Ascending aorta (tissue), 2 donors: Measurements from ENCODE around the gene LHX3. TPM values are rescaled to one million over a fixed set of nuclear protein-coding genes. Genes with fewer than 3 reads are reported as not detected.

ENCODE experiments used
- DNase-seq, 2 donors: peaks; one replicate each; pipeline ENCODE4 v3.0.0-alpha.2; 2019; ENCODE audit warnings: low spot score in 2 of 2
- H3K27ac ChIP-seq, 2 donors: fragments of 200-600 bp; sonication (generic); one replicate each; pipeline ENCODE4 v1.5.1; 2016 to 2017; ENCODE audit warnings: mild to moderate bottlenecking in 1 of 2
- H3K27me3 ChIP-seq: fragments of 200-600 bp; sonication (generic); one replicate; pipeline ENCODE4 v1.5.1; 2017
- H3K36me3 ChIP-seq, 2 donors: fragments of 200-600 bp; sonication (generic); one replicate each; pipeline ENCODE4 v1.5.1; 2016
- H3K4me1 ChIP-seq, 2 donors: fragments of 200-600 bp; sonication (generic); one replicate each; pipeline ENCODE4 v1.5.1; 2016 to 2017; ENCODE audit warnings: mild to moderate bottlenecking in 1 of 2
- H3K4me3 ChIP-seq, 2 donors: fragments of 200-600 bp; sonication (generic); one replicate each; pipeline ENCODE4 v1.5.1; 2016 to 2017; ENCODE audit warnings: mild to moderate bottlenecking in 1 of 2
- H3K9me3 ChIP-seq, 2 donors: fragments of 200-600 bp; sonication (generic); one replicate each; pipeline ENCODE4 v1.5.1; 2016
- intact Hi-C: fragments of 100-400 bp; cut with DNase I; formaldehyde crosslinking; loops from one replicate; pipeline ENCODE4 v1.15.1; 2023
- total RNA-seq: library from RNA; depleted of rRNA; stranded (reverse); fragments of >200 nt; gene quantifications from one replicate; pipeline ENCODE4 v1.1.0, GENCODE V29; 2016
- TF ChIP-seq, protein P1 (sequence below), 3 experiments: fragments of 200-600 bp in 2 of 3; fragments of 450-650 bp in 1 of 3; sonication (generic) in 2 of 3; IDR thresholded peaks; one replicate each; pipeline ENCODE4 v1.5.1; 2016 to 2019; ENCODE audit warnings: antibody characterized with exemption in 3 of 3, mild to moderate bottlenecking in 1 of 3, moderate library complexity in 1 of 3

LHX3 gene
- total RNA-seq, 1 donor from 2014 or later, result not detected

DNA sequence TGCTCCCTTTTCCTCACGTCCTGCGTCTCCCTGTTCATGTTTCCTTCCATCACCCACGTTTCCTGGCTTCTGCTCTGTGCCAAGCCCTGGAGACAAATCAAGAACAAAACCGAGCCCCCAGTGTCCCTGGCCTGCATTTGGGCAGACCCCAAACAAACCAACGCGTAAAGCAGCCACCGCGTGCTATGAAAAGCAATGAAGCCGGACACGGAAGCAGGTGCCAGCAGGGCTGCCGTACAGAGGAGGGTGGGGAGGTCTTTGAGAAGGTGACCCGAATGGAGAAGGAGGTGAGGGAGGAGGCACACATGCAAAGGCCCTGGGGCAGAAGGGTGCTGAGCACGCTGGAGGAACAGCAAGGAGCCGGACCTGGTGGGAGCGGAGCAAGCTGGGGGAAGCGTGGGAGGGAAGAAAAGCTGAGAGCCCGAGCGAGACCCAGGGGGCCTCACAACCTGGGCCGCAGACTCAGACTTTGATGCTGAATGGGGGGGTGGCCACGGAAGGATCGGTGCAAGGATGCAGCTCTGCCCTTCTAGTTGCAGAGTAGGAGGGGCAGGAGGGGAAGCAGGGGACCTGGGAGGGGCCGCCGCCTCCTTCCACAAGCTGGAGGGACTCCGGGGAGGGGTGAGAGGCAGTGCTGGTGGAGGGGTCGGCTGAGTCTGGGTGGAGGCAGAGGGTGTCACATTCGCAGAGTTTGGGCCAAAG, 42.1 kb upstream of the LHX3 start:
- Histone ChIP-seq H3K36me3 (no peaks in the 10 kb centered on the region), H3K27me3 (no peaks in the 10 kb centered on the region), H3K4me3 (no peak overlapping the region), H3K27ac (no peak overlapping the region), H3K4me1 (peaks cover 5 to 14% of the 10 kb centered on the region in 2 donors), H3K9me3 (no peaks in the 10 kb centered on the region)
- DNase-seq, result no peak
- TF ChIP-seq, protein P1, sequence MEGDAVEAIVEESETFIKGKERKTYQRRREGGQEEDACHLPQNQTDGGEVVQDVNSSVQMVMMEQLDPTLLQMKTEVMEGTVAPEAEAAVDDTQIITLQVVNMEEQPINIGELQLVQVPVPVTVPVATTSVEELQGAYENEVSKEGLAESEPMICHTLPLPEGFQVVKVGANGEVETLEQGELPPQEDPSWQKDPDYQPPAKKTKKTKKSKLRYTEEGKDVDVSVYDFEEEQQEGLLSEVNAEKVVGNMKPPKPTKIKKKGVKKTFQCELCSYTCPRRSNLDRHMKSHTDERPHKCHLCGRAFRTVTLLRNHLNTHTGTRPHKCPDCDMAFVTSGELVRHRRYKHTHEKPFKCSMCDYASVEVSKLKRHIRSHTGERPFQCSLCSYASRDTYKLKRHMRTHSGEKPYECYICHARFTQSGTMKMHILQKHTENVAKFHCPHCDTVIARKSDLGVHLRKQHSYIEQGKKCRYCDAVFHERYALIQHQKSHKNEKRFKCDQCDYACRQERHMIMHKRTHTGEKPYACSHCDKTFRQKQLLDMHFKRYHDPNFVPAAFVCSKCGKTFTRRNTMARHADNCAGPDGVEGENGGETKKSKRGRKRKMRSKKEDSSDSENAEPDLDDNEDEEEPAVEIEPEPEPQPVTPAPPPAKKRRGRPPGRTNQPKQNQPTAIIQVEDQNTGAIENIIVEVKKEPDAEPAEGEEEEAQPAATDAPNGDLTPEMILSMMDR (IDR thresholded peaks at IDR 0.05), result no peak
- intact Hi-C loops, result loop anchor here (2.0 kb wide), 1 partner anchor 128 kb away; the partner anchor contains the start of gene TMEM250

DNA sequence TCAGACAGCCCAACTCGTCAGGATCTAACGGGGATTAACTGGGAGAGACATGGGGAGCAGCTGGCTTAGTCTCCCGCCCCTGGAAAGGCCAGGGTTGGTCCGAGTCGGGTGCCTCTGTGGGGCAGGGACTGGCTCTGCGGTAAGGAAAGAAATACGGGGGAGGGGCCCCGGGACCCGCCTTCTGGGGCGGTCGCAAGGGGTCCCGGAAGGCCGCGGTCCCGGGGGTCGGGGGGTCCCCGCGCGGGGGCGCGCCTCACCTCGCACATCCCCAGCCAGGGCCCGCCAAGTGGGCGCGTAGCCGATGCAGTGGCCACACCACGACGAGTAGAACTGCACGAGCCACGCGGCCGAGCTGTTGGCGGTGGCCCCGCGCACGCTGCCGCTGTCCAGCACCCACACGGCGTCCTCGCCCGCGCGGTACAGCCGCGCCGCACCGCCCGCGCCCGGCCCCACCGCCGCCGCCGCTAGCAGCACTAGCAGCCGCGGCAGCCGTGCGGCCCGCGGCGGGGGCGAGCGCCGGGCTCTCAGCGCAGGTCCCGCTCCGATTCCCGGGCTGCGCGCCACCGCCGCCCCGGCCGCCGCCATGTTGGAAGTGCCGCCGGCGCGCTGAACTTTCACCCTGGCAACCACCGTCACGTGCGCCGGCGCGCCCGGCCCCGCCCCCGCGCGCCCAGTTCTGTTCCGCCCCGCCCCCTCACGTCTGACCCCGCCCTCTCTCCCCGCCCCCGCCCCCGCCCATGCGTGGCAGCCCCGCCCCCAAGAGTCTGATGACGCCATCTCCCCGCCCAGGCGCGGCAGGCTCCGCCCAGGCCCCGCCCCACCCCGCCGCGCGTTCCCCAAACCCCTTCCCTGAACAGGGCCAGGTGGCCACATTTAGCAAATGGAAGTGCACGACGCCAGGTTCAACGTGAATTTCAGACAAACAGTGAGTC, 40.6 kb upstream of the LHX3 start, which contains the start of gene QSOX2:
QSOX2 (minus strand) TSS at position 594 of the 932 bp plus-strand sequence; CDS start at position 585, 9 bp downstream.
- Histone ChIP-seq H3K4me1 (peaks cover 5 to 14% of the 10 kb centered on the region in 2 donors), H3K4me3 (peak within 1 kb of the TSS; percentile 69 to 94), H3K27me3 (no peaks in the 10 kb centered on the region), H3K36me3 (no peaks in the 10 kb centered on the region), H3K27ac (peak within 1 kb of the TSS in 1 of 2 donors; percentile 3), H3K9me3 (no peaks in the 10 kb centered on the region)
- intact Hi-C loops, result loop anchor here (2.0 kb wide), 1 partner anchor 127 kb away; the partner anchor contains the start of gene TMEM250
- TF ChIP-seq, protein P1 (IDR thresholded peaks at IDR 0.05), result no peak
- peak; percentile 18 to 87 for DNase-seq

DNA sequence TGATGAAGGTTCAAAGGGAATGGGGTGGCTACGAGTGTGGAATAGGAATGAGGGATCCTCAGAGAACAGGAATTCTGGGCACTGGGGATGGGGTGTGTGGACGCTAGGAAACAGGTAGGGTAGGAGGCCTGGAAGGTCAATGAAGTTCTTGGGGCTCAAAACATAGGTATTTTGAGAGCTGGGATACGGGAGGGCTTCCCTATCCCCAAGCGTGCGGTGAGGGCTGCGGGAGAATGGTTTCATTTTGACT, 40.0 kb upstream of the LHX3 start:
- no peaks in the 10 kb centered on the region for H3K9me3 ChIP-seq
- peak overlapping the region; percentile 69 to 94 for H3K4me3 ChIP-seq
- no peak for DNase-seq
- H3K36me3 ChIP-seq, result no peaks in the 10 kb centered on the region
- intact Hi-C loops, result no loop called here
- H3K27me3 ChIP-seq, result no peaks in the 10 kb centered on the region
- H3K4me1 ChIP-seq, result peaks cover 5 to 14% of the 10 kb centered on the region in 2 donors
- no peak overlapping the region for H3K27ac ChIP-seq
- TF ChIP-seq, protein P1 (IDR thresholded peaks at IDR 0.05), result no peak

DNA sequence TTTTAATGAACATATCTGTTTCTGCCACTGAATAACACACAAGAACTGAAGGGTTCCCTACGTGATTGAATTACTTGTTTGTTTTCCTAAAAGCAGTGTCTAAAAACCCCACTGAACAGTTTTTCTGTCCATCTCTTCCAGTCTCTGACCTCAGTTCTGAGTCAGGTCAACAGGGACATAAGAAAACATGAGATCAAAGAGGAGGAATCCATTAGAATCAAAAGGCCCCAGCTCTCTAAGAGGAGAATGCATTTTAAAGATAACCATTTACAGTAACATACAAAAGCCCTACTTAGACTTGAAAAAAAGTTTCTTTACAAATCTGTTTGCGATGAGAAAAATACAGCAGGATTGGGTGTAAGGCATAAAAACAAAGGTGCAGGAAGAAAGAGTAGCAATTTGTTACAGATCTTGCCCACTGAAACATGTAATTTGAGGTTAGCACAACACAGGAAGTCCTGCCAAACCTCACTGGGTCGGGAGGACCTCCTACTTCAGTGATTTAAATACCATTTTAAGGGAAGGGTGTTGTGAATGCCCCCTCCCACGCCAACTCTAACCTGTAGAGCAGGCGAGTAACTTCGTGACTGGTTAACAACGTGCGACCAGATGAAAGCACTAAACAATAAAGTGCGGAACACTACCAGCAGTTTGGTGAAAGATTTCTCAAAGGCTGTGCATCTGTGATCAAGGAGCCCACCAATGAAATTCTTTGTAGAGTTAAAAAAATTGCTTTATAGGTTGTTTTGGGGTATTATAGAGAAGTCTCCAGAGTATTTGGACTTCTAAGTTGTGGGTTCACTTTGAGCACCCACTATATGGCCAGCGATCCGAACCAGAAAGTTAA, 39.4 kb upstream of the LHX3 start:
- intact Hi-C loops, result no loop called here
- Histone ChIP-seq H3K4me3 (peak overlapping the region; percentile 69 to 94), H3K27ac (no peak overlapping the region), H3K4me1 (peaks cover 5 to 14% of the 10 kb centered on the region in 2 donors), H3K36me3 (no peaks in the 10 kb centered on the region), H3K9me3 (no peaks in the 10 kb centered on the region), H3K27me3 (no peaks in the 10 kb centered on the region)
- TF ChIP-seq, protein P1 (IDR thresholded peaks at IDR 0.05), result no peak
- no peak for DNase-seq

DNA sequence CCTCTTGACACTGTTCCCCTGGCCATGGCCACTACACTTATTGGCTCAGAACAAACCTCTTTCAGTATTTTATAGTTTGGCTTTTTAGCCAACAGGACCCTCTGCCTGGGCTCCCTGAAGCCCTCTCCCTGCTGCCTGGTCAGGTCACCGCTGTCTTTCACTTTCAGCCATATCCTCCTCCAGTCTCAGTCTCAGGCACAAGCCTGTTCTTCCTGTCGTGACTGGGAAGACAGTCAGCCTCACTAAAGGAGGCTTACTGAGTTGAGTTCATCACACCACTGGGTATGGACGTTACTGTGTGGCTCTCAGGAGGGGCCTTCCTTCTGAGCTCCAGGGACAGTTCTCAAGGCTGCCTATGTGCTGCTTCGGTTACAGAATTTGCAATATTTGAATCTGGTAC, 38.7 kb upstream of the LHX3 start:
- intact Hi-C loops, result no loop called here
- TF ChIP-seq, protein P1 (IDR thresholded peaks at IDR 0.05), result no peak
- no peak overlapping the region for H3K27ac ChIP-seq

More for the DNA sequence above, 38.7 kb upstream of the LHX3 start:
- DNase-seq, result no peak
- Histone ChIP-seq H3K9me3 (no peaks in the 10 kb centered on the region), H3K4me1 (peaks cover 5 to 14% of the 10 kb centered on the region in 2 donors), H3K27me3 (no peaks in the 10 kb centered on the region), H3K36me3 (no peaks in the 10 kb centered on the region), H3K4me3 (no peak overlapping the region)
